Stimulated activated CD4-positive, alpha-beta T cell treated with anti-CD3 and anti-CD28 coated beads, Interleukin-1b, Interleukin-23, amount 100 ng/mL, for 48 hours (primary cell): Measurements from ENCODE around the gene CDC45.
A peak's percentile ranks its signal among the peaks of the same experiment; 100 is the strongest.

Experiments
- DNase-seq: peaks from one replicate; pipeline ENCODE4 v3.0.0-alpha.2; 2020

CDC45 gene

GRCh38 chr22:19448739-19449421, 30.8 kb upstream of the CDC45 start:
- DNase-seq: peak; percentile 83

GRCh38 chr22:19449422-19449767, 30.3 kb upstream of the CDC45 start:
- no peak for DNase-seq

GRCh38 chr22:19450363-19451175, 29.2 kb upstream of the CDC45 start:
- DNase-seq: no peak

DNA sequence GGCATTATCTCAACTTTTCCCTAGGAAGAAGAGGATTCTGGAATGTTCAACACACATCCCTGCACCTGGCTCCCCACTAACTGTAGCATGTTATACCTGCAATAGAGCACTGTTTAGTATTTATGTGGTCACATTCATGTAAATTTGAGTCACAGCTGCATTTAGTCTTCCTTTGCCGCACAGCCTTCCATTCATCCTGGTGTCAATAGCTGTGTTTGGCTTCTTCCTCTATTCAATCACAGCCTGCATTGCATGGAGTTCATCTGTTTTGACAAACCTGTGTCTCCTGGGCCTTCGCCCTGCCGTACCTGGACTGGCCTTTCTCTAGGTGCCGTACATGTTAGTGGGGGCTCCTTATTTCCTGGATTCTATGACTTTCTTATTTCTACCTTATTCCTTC, 28.1 kb upstream of the CDC45 start:
- DNase-seq: no peak

- DNase-seq: no peak
Measured at GRCh38 chr22:19453718-19454117, 26.0 kb upstream of the CDC45 start.

GRCh38 chr22:19454156-19454555, 25.6 kb upstream of the CDC45 start:
- DNase-seq: no peak

GRCh38 chr22:19455033-19455432, 24.7 kb upstream of the CDC45 start:
- no peak for DNase-seq

DNA sequence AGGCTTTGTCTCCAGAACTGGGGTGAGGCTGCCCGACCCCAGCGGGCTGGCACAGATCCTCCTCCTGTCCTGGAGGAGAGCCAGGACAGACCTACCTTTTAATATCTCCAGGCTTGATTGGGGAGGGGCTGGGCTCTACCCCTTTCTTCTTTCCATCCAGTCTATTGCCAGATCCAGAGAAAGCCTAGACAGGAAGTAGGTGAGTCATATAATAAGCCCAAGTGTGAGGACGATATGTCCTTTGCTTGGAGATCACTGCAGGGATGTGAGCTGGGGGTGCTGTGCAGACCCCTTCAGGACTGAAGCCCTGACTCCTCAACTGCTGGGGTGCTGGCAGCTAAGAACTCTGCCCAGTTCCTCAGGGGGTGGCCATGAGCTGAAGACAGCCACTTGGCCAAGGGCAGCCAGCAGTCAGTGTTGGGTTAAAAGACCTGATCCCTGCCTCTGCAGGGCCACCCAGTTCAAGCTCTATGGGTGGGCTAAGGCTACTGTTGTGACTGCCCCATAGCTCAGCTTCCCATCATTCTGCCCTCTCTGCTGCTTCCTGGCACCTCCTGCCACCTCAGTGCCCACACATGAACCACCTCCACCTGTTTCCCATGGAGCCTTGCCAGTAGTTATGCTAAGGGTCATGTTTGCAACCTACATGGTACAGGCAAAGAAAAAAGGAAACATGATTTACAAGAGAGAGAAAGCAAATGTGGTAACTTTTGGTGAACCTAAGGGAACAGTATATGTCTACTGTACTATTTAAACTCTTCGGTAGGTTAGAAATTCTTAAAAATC, 23.9 kb upstream of the CDC45 start:
- no peak for DNase-seq

GRCh38 chr22:19456541-19456940, 23.2 kb upstream of the CDC45 start:
- no peak for DNase-seq

- no peak for DNase-seq
Measured at GRCh38 chr22:19457828-19458428, 21.8 kb upstream of the CDC45 start.

GRCh38 chr22:19460036-19460435, 19.7 kb upstream of the CDC45 start:
- DNase-seq: no peak

- DNase-seq: no peak
Measured at GRCh38 chr22:19461506-19461905, 18.2 kb upstream of the CDC45 start.

DNA sequence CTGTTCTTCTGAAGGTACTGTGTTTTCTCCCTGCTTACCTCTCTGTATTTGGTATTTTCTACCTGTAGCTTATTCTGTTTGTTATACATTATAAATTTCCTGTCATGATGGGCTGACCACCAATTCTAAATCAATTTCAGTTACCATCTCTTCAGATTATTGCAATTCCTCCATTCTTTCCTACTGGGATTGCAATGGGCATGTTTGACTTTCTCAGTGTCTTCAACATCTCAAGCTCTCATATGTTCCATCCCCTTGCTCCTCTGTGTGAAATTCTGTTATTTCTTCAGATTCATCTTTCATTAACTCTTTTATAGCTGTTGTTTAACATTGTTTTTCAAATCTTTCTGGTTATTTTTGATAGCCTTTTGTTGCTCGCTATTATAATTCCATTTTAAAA, 16.7 kb upstream of the CDC45 start:
- no peak for DNase-seq

GRCh38 chr22:19463491-19464469, 15.9 kb upstream of the CDC45 start:
- DNase-seq: no peak

GRCh38 chr22:19464546-19464945, 15.2 kb upstream of the CDC45 start:
- DNase-seq: no peak

GRCh38 chr22:19464975-19465374, 14.7 kb upstream of the CDC45 start:
- no peak for DNase-seq

DNA sequence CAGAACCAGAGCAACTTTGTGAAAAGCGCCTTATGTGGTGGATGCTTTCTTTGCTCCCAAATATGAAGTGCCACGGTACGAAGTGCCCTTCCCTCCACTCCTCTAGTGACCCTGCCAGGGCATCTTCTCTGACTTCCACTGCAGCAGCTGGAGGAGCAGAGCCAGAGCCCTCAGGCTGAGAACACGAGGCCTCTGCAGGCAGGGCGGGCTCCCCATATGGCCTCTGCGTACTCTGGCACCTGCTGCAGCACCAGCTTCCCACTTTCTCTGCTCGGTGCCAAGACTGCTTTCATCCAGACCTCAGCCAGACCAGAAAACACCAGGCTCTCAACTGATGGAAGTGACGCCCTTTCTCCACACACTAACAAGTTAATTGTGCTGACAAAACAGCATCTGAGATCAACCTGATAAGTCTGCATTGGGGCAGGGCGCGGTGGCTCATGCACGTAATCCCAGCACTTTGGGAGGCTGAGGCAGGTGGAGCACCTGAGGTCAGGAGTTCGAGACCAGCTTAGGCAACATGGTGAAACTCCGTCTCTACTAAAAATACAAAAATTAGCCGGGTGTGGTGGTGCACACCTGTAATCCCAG, 13.5 kb upstream of the CDC45 start:
- DNase-seq: no peak

DNA sequence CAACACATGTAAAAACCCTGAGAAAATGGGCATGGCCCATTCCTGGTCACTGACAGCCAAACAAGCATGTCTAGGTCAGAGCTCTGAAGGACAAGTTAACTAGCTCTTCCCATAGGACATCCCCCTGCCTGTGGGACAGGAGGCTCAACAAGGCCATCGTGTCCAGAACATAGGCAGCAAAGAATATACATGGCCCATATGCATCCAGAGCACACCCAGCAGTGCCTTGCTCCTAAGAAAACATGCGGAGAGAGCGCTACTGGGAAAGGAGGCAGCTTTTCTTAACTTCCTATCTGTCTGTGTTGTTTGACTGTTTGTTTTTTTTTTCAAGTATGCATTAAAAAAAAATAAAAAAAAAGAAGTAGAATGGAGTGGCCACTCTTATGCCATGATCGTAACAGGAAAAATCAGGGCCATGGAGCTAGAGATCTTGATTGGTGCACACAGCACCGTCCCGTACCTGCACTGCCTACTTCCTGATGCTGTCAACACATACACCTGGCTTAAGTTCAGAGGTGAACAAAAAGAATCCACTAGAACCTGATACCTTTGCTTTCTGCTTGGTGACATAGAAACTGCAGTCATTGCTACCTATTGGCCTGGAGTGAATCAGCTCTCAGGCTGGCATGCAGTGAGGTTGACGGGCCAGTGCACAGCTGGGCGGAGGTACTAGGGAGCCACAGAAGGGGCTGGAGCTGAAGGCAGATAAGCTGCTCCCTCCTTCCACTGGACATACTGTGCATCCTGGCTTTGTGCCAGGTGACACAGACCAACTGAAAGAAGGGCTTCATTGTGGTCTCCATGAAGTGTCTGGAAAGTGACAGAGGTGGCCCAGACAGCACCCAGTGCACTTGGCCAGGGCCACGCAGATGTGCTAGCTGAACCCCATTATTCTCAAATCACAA, 12.6 kb upstream of the CDC45 start:
- no peak for DNase-seq

DNA sequence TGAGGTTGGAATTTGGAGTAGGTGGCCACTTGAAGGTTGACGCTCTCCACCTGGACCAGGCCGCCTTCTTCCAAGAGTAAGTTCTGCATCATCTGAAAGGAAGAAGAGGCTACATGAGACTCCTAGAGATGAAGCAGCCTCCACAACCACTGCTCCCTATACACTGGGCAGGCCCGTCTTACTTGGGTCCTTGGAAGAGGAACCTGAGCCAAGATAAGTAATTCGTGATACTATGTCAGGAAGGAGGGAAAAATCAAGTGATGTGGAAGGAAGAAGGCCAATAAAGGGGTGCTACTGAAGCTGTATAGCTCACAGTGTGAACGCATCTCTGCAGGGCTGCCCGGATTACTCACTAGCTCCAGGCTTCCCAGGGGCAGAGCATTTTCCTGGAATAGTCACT, 11.8 kb upstream of the CDC45 start:
- no peak for DNase-seq

GRCh38 chr22:19469421-19469820, 10.3 kb upstream of the CDC45 start:
- no peak for DNase-seq

GRCh38 chr22:19470010-19470409, 9.7 kb upstream of the CDC45 start:
- no peak for DNase-seq
